Natural killer cell (primary cell): ENCODE data around the gene TRIM2. TPM values are rescaled to one million over a fixed set of nuclear protein-coding genes. Genes with fewer than 3 reads are reported as not detected.

Experiments
- ATAC-seq, 3 donors: fragments of 150-1000 bp in 2 of 3; fragments of 200-7000 bp in 1 of 3; cut with Tn5 transposase; 1 replicate in 1 of 3; 2 replicates in 2 of 3; pipeline ENCODE4 v1.10.0; 2021; ENCODE audit warnings: mild to moderate bottlenecking in 2 of 3, moderate library complexity in 2 of 3
- DNase-seq, 2 donors: peaks; one replicate each; pipeline versions ENCODE4 v3.0.0 to v3.0.0-alpha.2; 2013 to 2021; ENCODE audit warnings: mixed read lengths in 1 of 2
- H3K27ac ChIP-seq: one replicate; pipeline ENCODE4 v1.5.1; 2013; ENCODE audit warnings: mild to moderate bottlenecking, low read length
- H3K27me3 ChIP-seq: one replicate; pipeline ENCODE4 v1.6.1; 2013; ENCODE audit warnings: low read length; ENCODE audit not compliant: control insufficient read depth, insufficient read depth
- H3K36me3 ChIP-seq: one replicate; pipeline ENCODE4 v1.6.1; 2013; ENCODE audit warnings: low read length; ENCODE audit not compliant: control insufficient read depth, insufficient read depth
- H3K4me1 ChIP-seq: one replicate; pipeline ENCODE4 v1.6.1; 2013; ENCODE audit warnings: low read length; ENCODE audit not compliant: control insufficient read depth, insufficient read depth
- H3K4me3 ChIP-seq: one replicate; pipeline ENCODE4 v1.5.1; 2013; ENCODE audit warnings: low read length
- H3K9me3 ChIP-seq: one replicate; pipeline ENCODE4 v1.6.1; 2013; ENCODE audit warnings: low read length; ENCODE audit not compliant: control insufficient read depth, insufficient read depth
- H3K27ac Mint-ChIP-seq, 2 donors: one replicate each; pipeline ENCODE4 v1.8.0; 2022; ENCODE audit warnings: mild to moderate bottlenecking in 2 of 2, mixed read lengths in 2 of 2, moderate library complexity in 1 of 2
- H3K27me3 Mint-ChIP-seq, 2 donors: one replicate each; pipeline ENCODE4 v1.8.0; 2022; ENCODE audit warnings: low read depth in 2 of 2, mixed read lengths in 2 of 2
- H3K36me3 Mint-ChIP-seq: one replicate; pipeline ENCODE4 v1.8.0; 2022; ENCODE audit warnings: mixed read lengths
- H3K4me1 Mint-ChIP-seq, 2 donors: one replicate each; pipeline ENCODE4 v1.8.0; 2022; ENCODE audit warnings: mixed read lengths in 2 of 2
- H3K4me3 Mint-ChIP-seq: one replicate; pipeline ENCODE4 v1.8.0; 2022; ENCODE audit warnings: mild to moderate bottlenecking, moderate library complexity, mixed read lengths
- H3K9me3 Mint-ChIP-seq, 2 donors: one replicate each; pipeline ENCODE4 v1.8.0; 2022; ENCODE audit warnings: mixed read lengths in 2 of 2
- WGBS: methylation state at CpG from one replicate; pipeline ENCODE4 v1.1.7; 2013; ENCODE audit warnings: missing lambda C conversion rate; ENCODE audit not compliant: insufficient coverage; 5-methylcytosine and 5-hydroxymethylcytosine counted together
- intact Hi-C: fragments of 100-400 bp; cut with micrococcal nuclease; formaldehyde crosslinking; loops from one replicate; pipeline ENCODE4 v1.14.2; 2022
- total RNA-seq, 4 donors: library from RNA; stranded (reverse); fragments of 120-200 nt in 1 of 4; gene quantifications; one replicate each; pipeline versions ENCODE4 v1.2.3 to v1.2.4, GENCODE V29; 2013 to 2022
- TF ChIP-seq, protein P1 (sequence below): fragments of 200-600 bp; IDR thresholded peaks from one replicate; pipeline ENCODE4 v1.8.0; 2022; ENCODE audit warnings: antibody characterized with exemption

Gene TRIM2
- total RNA-seq, 3 donors from 2014 or later (not counting 1 experiment from before 2014, with no cell fraction given), result 0.11 TPM; not detected in 2

DNA sequence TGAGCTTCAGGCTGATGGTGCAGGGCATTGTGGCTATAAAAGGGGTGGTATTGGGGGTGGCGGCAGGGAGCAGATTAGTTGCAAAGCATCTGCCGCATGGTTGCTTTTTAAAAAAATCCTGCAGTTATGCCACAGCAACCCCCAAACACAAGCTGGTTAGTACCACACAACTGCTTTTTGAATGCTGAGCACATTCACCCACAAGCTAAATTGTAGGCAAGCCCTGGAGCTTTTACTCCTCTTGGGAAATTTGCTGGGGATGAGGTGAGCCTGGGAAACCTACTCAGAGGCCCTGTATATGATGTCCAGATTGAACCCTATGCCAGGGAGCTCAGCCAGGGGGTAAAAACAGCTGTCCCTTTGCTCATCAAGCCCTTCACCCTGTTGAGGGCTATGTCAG lies 33.8 kb upstream of the TRIM2 start:
- TF ChIP-seq, protein P1, sequence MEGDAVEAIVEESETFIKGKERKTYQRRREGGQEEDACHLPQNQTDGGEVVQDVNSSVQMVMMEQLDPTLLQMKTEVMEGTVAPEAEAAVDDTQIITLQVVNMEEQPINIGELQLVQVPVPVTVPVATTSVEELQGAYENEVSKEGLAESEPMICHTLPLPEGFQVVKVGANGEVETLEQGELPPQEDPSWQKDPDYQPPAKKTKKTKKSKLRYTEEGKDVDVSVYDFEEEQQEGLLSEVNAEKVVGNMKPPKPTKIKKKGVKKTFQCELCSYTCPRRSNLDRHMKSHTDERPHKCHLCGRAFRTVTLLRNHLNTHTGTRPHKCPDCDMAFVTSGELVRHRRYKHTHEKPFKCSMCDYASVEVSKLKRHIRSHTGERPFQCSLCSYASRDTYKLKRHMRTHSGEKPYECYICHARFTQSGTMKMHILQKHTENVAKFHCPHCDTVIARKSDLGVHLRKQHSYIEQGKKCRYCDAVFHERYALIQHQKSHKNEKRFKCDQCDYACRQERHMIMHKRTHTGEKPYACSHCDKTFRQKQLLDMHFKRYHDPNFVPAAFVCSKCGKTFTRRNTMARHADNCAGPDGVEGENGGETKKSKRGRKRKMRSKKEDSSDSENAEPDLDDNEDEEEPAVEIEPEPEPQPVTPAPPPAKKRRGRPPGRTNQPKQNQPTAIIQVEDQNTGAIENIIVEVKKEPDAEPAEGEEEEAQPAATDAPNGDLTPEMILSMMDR, result no peak
- no peak overlapping the region for H3K27ac ChIP-seq
- Mint-ChIP-seq H3K4me1 (no peaks in the 10 kb centered on the region), H3K4me3 (no peak overlapping the region), H3K27me3 (peaks cover 13 to 29% of the 10 kb centered on the region in 2 donors), H3K36me3 (no peaks in the 10 kb centered on the region), H3K9me3 (no peaks in the 10 kb centered on the region), H3K27ac (no peak overlapping the region)
- DNase-seq, result no peak
- no peaks in the 10 kb centered on the region for H3K9me3 ChIP-seq
- intact Hi-C loops, result no loop called here
- no peaks in the 10 kb centered on the region for H3K36me3 ChIP-seq
- ATAC-seq, result no peak
- WGBS, result 88% methylated on average over 2 of the region's 2 CpGs
- H3K4me3 ChIP-seq, result no peak overlapping the region
- no peaks in the 10 kb centered on the region for H3K27me3 ChIP-seq
- no peaks in the 10 kb centered on the region for H3K4me1 ChIP-seq

- no peaks in the 10 kb centered on the region for H3K36me3 ChIP-seq
- H3K27me3 Mint-ChIP-seq, result peaks cover 0 to 7% of the 10 kb centered on the region in 2 donors
- H3K27me3 ChIP-seq, result no peaks in the 10 kb centered on the region
- TF ChIP-seq, protein P1, result no peak
- 93% methylated on average over 22 of the region's 22 CpGs for WGBS
- no peak for DNase-seq
- H3K4me3 Mint-ChIP-seq, result no peak overlapping the region
- intact Hi-C loops, result no loop called here
- H3K36me3 Mint-ChIP-seq, result no peaks in the 10 kb centered on the region
- no peaks in the 10 kb centered on the region for H3K9me3 ChIP-seq
- no peak overlapping the region for H3K4me3 ChIP-seq
- no peaks in the 10 kb centered on the region for H3K9me3 Mint-ChIP-seq
- no peaks in the 10 kb centered on the region for H3K4me1 Mint-ChIP-seq
- no peak for ATAC-seq
- H3K4me1 ChIP-seq, result no peaks in the 10 kb centered on the region
- no peak overlapping the region for H3K27ac ChIP-seq
- H3K27ac Mint-ChIP-seq, result no peak overlapping the region
Observed at GRCh38 chr4:153174821-153175567, 29.2 kb upstream of the TRIM2 start.

- intact Hi-C loops, result no loop called here
- Histone ChIP-seq H3K4me3 (no peak overlapping the region), H3K36me3 (no peaks in the 10 kb centered on the region), H3K27ac (no peak overlapping the region), H3K4me1 (no peaks in the 10 kb centered on the region), H3K9me3 (no peaks in the 10 kb centered on the region), H3K27me3 (no peaks in the 10 kb centered on the region)
- Mint-ChIP-seq H3K36me3 (no peaks in the 10 kb centered on the region), H3K27ac (no peak overlapping the region), H3K9me3 (no peaks in the 10 kb centered on the region), H3K27me3 (peaks cover 0 to 7% of the 10 kb centered on the region in 2 donors), H3K4me3 (no peak overlapping the region), H3K4me1 (no peaks in the 10 kb centered on the region)
- ATAC-seq (no peak), DNase-seq (no peak)
- TF ChIP-seq, protein P1, result no peak
- 74% methylated on average over 3 of the region's 3 CpGs for WGBS
Observed at GRCh38 chr4:153176938-153177337, 27.3 kb upstream of the TRIM2 start.

DNA sequence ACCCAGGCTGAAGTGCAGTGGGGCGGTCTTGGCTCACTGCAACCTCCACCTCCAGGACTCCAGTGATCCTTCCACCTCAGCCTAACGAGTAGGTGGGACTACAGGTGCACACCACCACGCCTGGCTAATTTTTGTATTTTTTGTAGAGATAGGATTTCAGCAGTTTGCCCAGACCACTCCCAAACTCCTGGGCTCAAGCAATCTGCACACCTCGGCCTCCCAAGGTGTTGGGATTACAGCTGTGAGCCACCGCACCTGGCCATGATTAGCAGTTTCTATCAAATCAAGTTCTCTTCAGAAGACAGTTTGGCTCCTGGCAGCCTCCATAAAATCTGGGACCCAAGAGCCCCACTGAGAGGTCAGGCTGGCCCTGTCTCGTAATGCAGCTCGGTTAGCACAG lies 26.4 kb upstream of the TRIM2 start:
- Mint-ChIP-seq H3K27ac (no peak overlapping the region), H3K27me3 (peaks cover 0 to 3% of the 10 kb centered on the region in 2 donors), H3K36me3 (no peaks in the 10 kb centered on the region), H3K9me3 (no peaks in the 10 kb centered on the region), H3K4me1 (no peaks in the 10 kb centered on the region), H3K4me3 (no peak overlapping the region)
- Histone ChIP-seq H3K4me3 (no peak overlapping the region), H3K9me3 (no peaks in the 10 kb centered on the region), H3K36me3 (no peaks in the 10 kb centered on the region), H3K27me3 (no peaks in the 10 kb centered on the region), H3K27ac (no peak overlapping the region), H3K4me1 (no peaks in the 10 kb centered on the region)
- TF ChIP-seq, protein P1, result no peak
- WGBS, result 95% methylated on average over 7 of the region's 7 CpGs
- no peak for ATAC-seq
- intact Hi-C loops, result no loop called here
- no peak for DNase-seq
